Mesothelial cell of epicardium (in vitro differentiated cells): Measurements from ENCODE around the gene PDSS1. TPM values are rescaled to one million over a fixed set of nuclear protein-coding genes. Genes with fewer than 3 reads are reported as not detected.

Experiments used
- DNase-seq, 2 experiments: peaks; one replicate each; pipeline ENCODE4 v3.0.0; 2021; ENCODE audit warnings: low spot score in 2 of 2; ENCODE audit not compliant: unreplicated experiment in 2 of 2
- H3K27ac Mint-ChIP-seq: 2 replicates; pipeline ENCODE4 v1.8.0; 2021; ENCODE audit warnings: mixed read lengths
- H3K27me3 Mint-ChIP-seq: 2 replicates; pipeline ENCODE4 v1.8.0; 2021; ENCODE audit warnings: low read depth, mixed read lengths
- H3K36me3 Mint-ChIP-seq: 2 replicates; pipeline ENCODE4 v1.8.0; 2021; ENCODE audit warnings: mixed read lengths
- H3K4me1 Mint-ChIP-seq: 2 replicates; pipeline ENCODE4 v1.8.0; 2021; ENCODE audit warnings: mixed read lengths
- H3K4me3 Mint-ChIP-seq: 2 replicates; pipeline ENCODE4 v1.8.0; 2021; ENCODE audit warnings: mild to moderate bottlenecking, moderate library complexity, mixed read lengths
- H3K9me3 Mint-ChIP-seq: 2 replicates; pipeline ENCODE4 v1.8.0; 2021; ENCODE audit warnings: mixed read lengths
- CTCF ChIP-seq: fragments of 200-600 bp; sonication (generic); IDR thresholded peaks from one replicate; pipeline ENCODE4 v1.5.0; 2021; ENCODE audit warnings: antibody characterized with exemption; ENCODE audit not compliant: unreplicated experiment
- total RNA-seq: library from RNA; stranded (reverse); gene quantifications from 3 replicates; pipeline ENCODE4 v1.2.1, GENCODE V29; 2021

PDSS1 gene
- total RNA-seq, 1 donor from 2014 or later = 8.7 TPM

DNA sequence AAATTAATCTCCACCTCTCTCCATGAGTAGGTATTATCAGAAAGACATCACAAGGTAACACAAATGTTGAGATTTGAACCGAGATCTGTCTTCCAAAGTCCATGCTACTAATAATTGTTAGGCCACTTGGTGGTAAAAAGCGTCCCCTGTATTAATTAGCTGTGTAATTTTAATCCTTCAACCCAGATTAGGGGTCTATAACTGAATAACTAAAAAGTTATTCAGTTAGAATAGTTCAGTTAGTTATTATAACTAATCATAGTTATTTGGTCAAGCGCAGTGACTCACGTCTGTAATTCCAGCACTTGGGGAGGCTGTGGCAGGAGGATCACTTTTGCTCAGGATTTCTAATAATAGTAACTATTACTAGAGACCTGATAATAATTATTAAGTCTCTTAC lies 5.6 kb downstream of the PDSS1 start:
- Mint-ChIP-seq H3K4me1 (peaks cover 9% of the 10 kb centered on the region), H3K9me3 (no peaks in the 10 kb centered on the region), H3K4me3 (no peak overlapping the region), H3K27ac (no peak overlapping the region), H3K27me3 (no peaks in the 10 kb centered on the region), H3K36me3 (peaks cover 21% of the 10 kb centered on the region)
- no peak for DNase-seq
- TF ChIP-seq CTCF = no peak

DNA sequence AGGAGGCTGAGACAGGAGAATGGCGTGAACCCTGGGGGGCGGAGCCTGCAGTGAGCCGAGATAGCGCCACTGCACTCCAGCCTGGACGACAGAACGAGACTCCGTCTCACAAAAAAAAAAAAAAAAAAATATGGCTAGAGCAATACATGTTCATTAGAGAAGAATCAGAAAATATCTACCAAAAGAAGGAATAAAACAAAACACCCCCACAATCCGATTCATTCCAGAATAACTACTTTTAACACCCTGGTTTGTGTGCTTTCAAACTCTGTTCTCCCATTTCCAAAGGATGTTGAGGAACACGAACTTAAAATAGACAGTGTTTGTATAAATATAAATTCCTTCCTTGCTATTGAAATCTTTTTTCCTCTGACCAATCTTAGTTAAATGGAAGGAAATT lies 6.5 kb downstream of the PDSS1 start:
- no peak for DNase-seq
- H3K36me3 Mint-ChIP-seq = peaks cover 21% of the 10 kb centered on the region
- H3K4me1 Mint-ChIP-seq = peaks cover 1% of the 10 kb centered on the region
- TF ChIP-seq CTCF = no peak
- H3K27ac Mint-ChIP-seq = no peak overlapping the region
- no peak overlapping the region for H3K4me3 Mint-ChIP-seq
- no peaks in the 10 kb centered on the region for H3K27me3 Mint-ChIP-seq
- no peaks in the 10 kb centered on the region for H3K9me3 Mint-ChIP-seq

GRCh38 chr10:26706206-26706605 lies 8.7 kb downstream of the PDSS1 start:
- no peak overlapping the region for H3K4me3 Mint-ChIP-seq
- no peaks in the 10 kb centered on the region for H3K27me3 Mint-ChIP-seq
- no peak overlapping the region for H3K27ac Mint-ChIP-seq
- H3K4me1 Mint-ChIP-seq = no peaks in the 10 kb centered on the region
- peaks cover 18% of the 10 kb centered on the region for H3K36me3 Mint-ChIP-seq
- no peak for TF ChIP-seq CTCF
- no peak for DNase-seq
- H3K9me3 Mint-ChIP-seq = no peaks in the 10 kb centered on the region

DNA sequence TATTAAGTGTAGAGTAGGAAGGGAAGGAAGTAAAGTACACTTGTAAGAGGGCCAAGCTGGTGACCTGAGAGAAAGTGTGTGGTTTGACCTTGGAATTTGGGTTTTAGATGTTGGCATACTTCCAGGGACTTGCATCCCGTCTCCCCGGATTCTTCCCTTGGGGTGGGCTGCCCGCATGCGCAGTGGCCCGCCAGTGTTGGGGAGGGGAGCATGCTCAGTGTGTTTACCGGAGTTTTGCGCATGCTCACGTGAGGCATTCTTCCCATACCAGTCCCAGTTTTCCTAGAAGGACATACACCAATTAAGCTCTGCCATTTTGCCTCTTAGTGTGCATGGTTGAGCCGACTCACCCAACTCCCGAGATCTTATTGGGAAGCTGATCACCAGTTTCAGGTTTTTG lies 9.4 kb downstream of the PDSS1 start:
- H3K36me3 Mint-ChIP-seq = peaks cover 18% of the 10 kb centered on the region
- no peaks in the 10 kb centered on the region for H3K27me3 Mint-ChIP-seq
- no peak overlapping the region for H3K4me3 Mint-ChIP-seq
- no peaks in the 10 kb centered on the region for H3K4me1 Mint-ChIP-seq
- no peak overlapping the region for H3K27ac Mint-ChIP-seq
- no peaks in the 10 kb centered on the region for H3K9me3 Mint-ChIP-seq
- DNase-seq = no peak
- no peak for TF ChIP-seq CTCF

GRCh38 chr10:26711324-26711723 lies 13.8 kb downstream of the PDSS1 start:
- Mint-ChIP-seq H3K4me1 (no peaks in the 10 kb centered on the region), H3K36me3 (peaks cover 21% of the 10 kb centered on the region), H3K4me3 (no peak overlapping the region), H3K9me3 (no peaks in the 10 kb centered on the region), H3K27me3 (no peaks in the 10 kb centered on the region), H3K27ac (no peak overlapping the region)
- no peak for TF ChIP-seq CTCF
- no peak for DNase-seq
